Activated T-helper 2 cell treated with anti-CD3 and anti-CD28 coated beads, Interferon-gamma antibody, Interleukin-2, Interleukin-4, amounts not matched to agents 10 μg/mL and 5 μg/mL and 100 μg/mL, durations not matched to agents 14 hours and 24 hours and 36 hours (primary cell): ENCODE results near the gene NTMT1. TPM values are rescaled to one million over a fixed set of nuclear protein-coding genes. Genes with fewer than 3 reads are reported as not detected.

ENCODE experiments used
- DNase-seq: peaks from one replicate; pipeline ENCODE4 v3.0.0; 2021; ENCODE audit warnings: low spot score
- H3K27ac Mint-ChIP-seq: one replicate; pipeline ENCODE4 v1.8.0; 2021; ENCODE audit warnings: mixed read lengths
- H3K27me3 Mint-ChIP-seq: one replicate; pipeline ENCODE4 v1.8.0; 2021; ENCODE audit warnings: low read depth, mixed read lengths
- H3K36me3 Mint-ChIP-seq: one replicate; pipeline ENCODE4 v1.8.0; 2021; ENCODE audit warnings: low read depth, mixed read lengths
- H3K4me1 Mint-ChIP-seq: one replicate; pipeline ENCODE4 v1.8.0; 2021; ENCODE audit warnings: low read depth, mixed read lengths
- H3K4me3 Mint-ChIP-seq: one replicate; pipeline ENCODE4 v1.8.0; 2021; ENCODE audit warnings: low read depth, mild to moderate bottlenecking, moderate library complexity, mixed read lengths
- H3K9me3 Mint-ChIP-seq: one replicate; pipeline ENCODE4 v1.8.0; 2021; ENCODE audit warnings: mixed read lengths
- intact Hi-C: fragments of 100-400 bp; cut with micrococcal nuclease; formaldehyde crosslinking; loops from one replicate; pipeline ENCODE4 v1.15.1; 2023
- total RNA-seq: library from RNA; stranded (reverse); gene quantifications from 2 replicates; pipeline ENCODE4 v1.2.3, GENCODE V29; 2022

Gene NTMT1
- total RNA-seq, 1 donor from 2014 or later: 61.5 TPM

GRCh38 chr9:129602598-129603415 lies 23.2 kb upstream of the NTMT1 start:
- no peaks in the 10 kb centered on the region for H3K9me3 Mint-ChIP-seq
- H3K27ac Mint-ChIP-seq: no peak overlapping the region
- peaks cover 30% of the 10 kb centered on the region for H3K4me1 Mint-ChIP-seq
- H3K36me3 Mint-ChIP-seq: no peaks in the 10 kb centered on the region
- H3K4me3 Mint-ChIP-seq: no peak overlapping the region
- intact Hi-C loops: no loop called here
- peaks cover 2% of the 10 kb centered on the region for H3K27me3 Mint-ChIP-seq
- no peak for DNase-seq

GRCh38 chr9:129604056-129604765 lies 21.8 kb upstream of the NTMT1 start:
- H3K36me3 Mint-ChIP-seq: no peaks in the 10 kb centered on the region
- H3K9me3 Mint-ChIP-seq: no peaks in the 10 kb centered on the region
- no peak for DNase-seq
- H3K4me3 Mint-ChIP-seq: no peak overlapping the region
- peaks cover 2% of the 10 kb centered on the region for H3K27me3 Mint-ChIP-seq
- peaks cover 28% of the 10 kb centered on the region for H3K4me1 Mint-ChIP-seq
- intact Hi-C loops: no loop called here
- no peak overlapping the region for H3K27ac Mint-ChIP-seq

GRCh38 chr9:129604766-129605163 lies 21.2 kb upstream of the NTMT1 start:
- Mint-ChIP-seq H3K9me3 (no peaks in the 10 kb centered on the region), H3K4me3 (no peak overlapping the region), H3K27ac (no peak overlapping the region), H3K4me1 (peaks cover 29% of the 10 kb centered on the region), H3K27me3 (peaks cover 2% of the 10 kb centered on the region), H3K36me3 (no peaks in the 10 kb centered on the region)
- intact Hi-C loops: no loop called here
- no peak for DNase-seq

- Mint-ChIP-seq H3K4me3 (no peak overlapping the region), H3K9me3 (no peaks in the 10 kb centered on the region), H3K4me1 (peaks cover 39% of the 10 kb centered on the region), H3K27me3 (no peaks in the 10 kb centered on the region), H3K36me3 (no peaks in the 10 kb centered on the region), H3K27ac (no peak overlapping the region)
- intact Hi-C loops: no loop called here
- no peak for DNase-seq
Measured at GRCh38 chr9:129606161-129607026, 19.6 kb upstream of the NTMT1 start.

GRCh38 chr9:129607027-129607387 lies 19.0 kb upstream of the NTMT1 start:
- intact Hi-C loops: no loop called here
- Mint-ChIP-seq H3K27me3 (no peaks in the 10 kb centered on the region), H3K9me3 (no peaks in the 10 kb centered on the region), H3K27ac (peak overlapping the region; percentile 34), H3K4me1 (peaks cover 39% of the 10 kb centered on the region), H3K36me3 (no peaks in the 10 kb centered on the region), H3K4me3 (no peak overlapping the region)
- no peak for DNase-seq

DNA sequence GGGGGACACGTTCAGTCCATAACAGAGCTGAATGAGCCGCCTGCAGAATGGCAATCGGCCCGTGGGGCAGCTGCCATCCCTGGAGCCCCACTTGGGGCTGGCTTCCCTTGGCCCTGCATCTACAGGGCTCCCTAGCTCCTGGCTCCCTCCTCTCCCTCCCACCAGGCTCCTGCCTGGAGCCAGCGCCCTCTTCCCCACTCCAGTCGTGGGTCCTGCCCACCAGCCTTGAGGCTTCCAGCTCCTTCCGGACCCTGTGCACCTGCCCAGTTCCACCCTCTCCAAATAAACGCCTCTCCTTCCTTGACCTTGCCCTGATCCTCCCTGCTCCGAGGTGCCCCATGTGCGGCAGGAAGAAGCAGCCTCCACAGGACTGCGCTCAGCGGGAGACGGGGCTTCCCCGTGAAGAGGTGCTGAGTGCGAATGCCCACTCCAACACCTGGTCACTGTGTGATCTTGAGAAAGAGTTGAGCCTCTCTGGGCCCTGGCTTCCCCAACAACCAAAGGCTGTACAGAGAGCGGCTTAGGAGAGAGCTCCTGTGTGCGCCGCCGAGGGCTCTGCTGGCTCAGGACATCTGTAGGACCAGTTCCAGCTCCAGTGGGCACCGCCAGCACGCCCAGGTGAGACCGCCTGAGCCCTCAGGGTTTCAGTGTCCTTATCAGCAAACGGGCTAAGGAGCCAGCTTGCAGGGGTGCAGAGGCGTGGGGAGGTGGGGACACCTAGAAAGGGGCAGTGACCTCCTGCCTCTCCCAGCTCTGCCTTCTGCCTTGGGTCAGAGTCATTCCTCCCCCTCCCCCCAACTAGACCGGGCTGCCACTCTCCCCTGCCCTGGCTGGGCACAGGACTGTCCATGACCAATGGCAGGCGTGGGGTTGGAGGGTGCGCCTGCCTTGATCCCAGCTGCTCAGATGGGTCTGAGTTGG lies 17.1 kb upstream of the NTMT1 start:
- Mint-ChIP-seq H3K27ac (peak overlapping the region; percentile 17), H3K4me1 (peaks cover 29% of the 10 kb centered on the region), H3K4me3 (no peak overlapping the region), H3K36me3 (no peaks in the 10 kb centered on the region), H3K27me3 (no peaks in the 10 kb centered on the region), H3K9me3 (no peaks in the 10 kb centered on the region)
- intact Hi-C loops: no loop called here
- no peak for DNase-seq

GRCh38 chr9:129609486-129610212 lies 16.3 kb upstream of the NTMT1 start:
- DNase-seq: peak; percentile 63
- Mint-ChIP-seq H3K4me1 (peaks cover 28% of the 10 kb centered on the region), H3K36me3 (no peaks in the 10 kb centered on the region), H3K4me3 (peak overlapping the region; percentile 79), H3K27me3 (no peaks in the 10 kb centered on the region), H3K9me3 (no peaks in the 10 kb centered on the region), H3K27ac (peak overlapping the region; percentile 79)
- intact Hi-C loops: loop anchor here (1.0 to 2.0 kb wide), 2 partner anchors 435 to 469 kb away; no protein-coding TSS in a partner anchor

- H3K9me3 Mint-ChIP-seq: no peaks in the 10 kb centered on the region
- no peak for DNase-seq
- H3K4me3 Mint-ChIP-seq: no peak overlapping the region
- intact Hi-C loops: loop anchor here (1.0 to 2.0 kb wide), 2 partner anchors 435 to 470 kb away; no protein-coding TSS in a partner anchor
- H3K27ac Mint-ChIP-seq: no peak overlapping the region
- peaks cover 25% of the 10 kb centered on the region for H3K4me1 Mint-ChIP-seq
- no peaks in the 10 kb centered on the region for H3K27me3 Mint-ChIP-seq
- no peaks in the 10 kb centered on the region for H3K36me3 Mint-ChIP-seq
Measured at GRCh38 chr9:129610213-129610472, 15.8 kb upstream of the NTMT1 start.

DNA sequence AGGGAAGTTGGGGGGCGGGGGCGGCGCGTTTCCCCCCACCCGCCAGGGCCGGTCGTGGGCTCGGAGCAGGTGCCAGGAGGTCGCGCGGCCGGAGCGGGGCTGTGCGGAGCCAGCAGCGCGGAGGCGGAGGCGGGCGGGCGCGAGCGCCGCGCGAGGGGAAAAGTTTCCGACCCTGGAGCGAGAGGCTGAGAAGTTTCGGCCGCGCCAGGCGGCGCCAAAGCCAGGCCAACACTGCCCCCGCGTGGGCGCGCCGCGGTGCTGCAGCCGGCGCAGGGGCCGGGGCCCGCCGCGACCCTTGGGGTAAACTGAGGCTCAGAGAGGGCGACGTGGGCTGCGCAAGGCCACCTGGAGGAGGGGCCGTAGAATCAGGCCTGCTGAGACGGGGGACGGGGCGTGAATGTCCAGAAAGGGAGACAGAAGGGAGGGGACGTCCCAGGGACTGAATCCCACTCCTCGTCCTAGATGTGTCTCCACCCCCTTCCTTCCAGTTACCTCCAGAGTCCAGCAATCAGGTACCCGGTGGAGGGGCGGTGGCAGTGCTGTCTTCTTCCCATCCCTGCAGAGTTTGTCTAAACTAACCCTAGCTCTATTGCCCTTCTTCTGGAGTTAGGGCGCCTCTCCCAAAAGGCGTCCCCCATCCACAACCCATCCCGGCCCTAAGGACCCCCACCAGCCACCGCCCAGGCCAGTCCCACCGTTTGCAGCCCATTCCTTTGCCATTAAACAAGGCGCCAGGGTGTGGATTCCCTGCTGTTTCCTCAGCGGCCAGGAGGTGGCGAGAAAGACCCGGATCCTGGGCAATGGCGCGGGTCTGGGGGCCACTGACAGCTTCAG lies 15.3 kb upstream of the NTMT1 start:
- Mint-ChIP-seq H3K27ac (peak overlapping the region; percentile 70), H3K4me3 (peak overlapping the region; percentile 80), H3K9me3 (no peaks in the 10 kb centered on the region), H3K4me1 (peaks cover 25% of the 10 kb centered on the region), H3K36me3 (no peaks in the 10 kb centered on the region), H3K27me3 (no peaks in the 10 kb centered on the region)
- peak; percentile 65 for DNase-seq
- intact Hi-C loops: loop anchor here (1.0 to 2.0 kb wide), 3 partner anchors 14 to 470 kb away; no protein-coding TSS in a partner anchor

DNA sequence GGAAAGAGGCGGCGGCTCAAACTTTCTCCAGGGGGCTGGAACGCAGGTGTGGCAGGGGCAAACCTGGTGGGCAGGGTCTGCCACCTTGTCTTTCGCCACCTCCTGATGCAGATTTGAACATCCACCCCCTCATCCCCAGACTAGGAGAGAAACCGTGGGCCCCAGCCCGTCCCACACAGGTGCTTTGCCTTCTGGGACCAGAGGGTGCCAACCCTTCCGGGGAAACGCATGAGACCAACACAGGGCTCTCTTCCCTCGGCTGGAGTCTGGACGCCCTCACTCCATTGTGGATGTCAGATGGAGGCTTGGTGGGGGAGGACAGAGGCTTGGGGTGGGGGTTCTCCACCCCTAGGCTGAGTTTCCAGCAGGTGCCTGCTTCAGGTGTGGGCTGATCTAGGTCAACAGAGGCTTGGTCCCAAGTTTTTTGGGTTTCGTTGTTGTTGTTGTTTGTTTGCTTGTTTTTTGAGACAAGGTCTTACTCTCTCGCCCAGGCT lies 14.6 kb upstream of the NTMT1 start:
- no peak overlapping the region for H3K27ac Mint-ChIP-seq
- peaks cover 23% of the 10 kb centered on the region for H3K4me1 Mint-ChIP-seq
- intact Hi-C loops: loop anchor here (1.0 to 2.0 kb wide), 2 partner anchors 13 to 437 kb away; no protein-coding TSS in a partner anchor
- no peaks in the 10 kb centered on the region for H3K9me3 Mint-ChIP-seq
- no peaks in the 10 kb centered on the region for H3K36me3 Mint-ChIP-seq
- H3K4me3 Mint-ChIP-seq: peak overlapping the region; percentile 4
- no peak for DNase-seq
- no peaks in the 10 kb centered on the region for H3K27me3 Mint-ChIP-seq

GRCh38 chr9:129612123-129612522 lies 13.8 kb upstream of the NTMT1 start:
- intact Hi-C loops: no loop called here
- DNase-seq: no peak
- no peaks in the 10 kb centered on the region for H3K36me3 Mint-ChIP-seq
- no peaks in the 10 kb centered on the region for H3K27me3 Mint-ChIP-seq
- no peak overlapping the region for H3K4me3 Mint-ChIP-seq
- no peaks in the 10 kb centered on the region for H3K9me3 Mint-ChIP-seq
- no peak overlapping the region for H3K27ac Mint-ChIP-seq
- peaks cover 21% of the 10 kb centered on the region for H3K4me1 Mint-ChIP-seq
